NCI-H510A (cell line): ENCODE results near the gene CEBPZOS.

Source experiments
- DNase-seq: peaks from one replicate; lab custom pipeline; 2025; lab: John Stamatoyannopoulos, UW

CEBPZOS gene

DNA sequence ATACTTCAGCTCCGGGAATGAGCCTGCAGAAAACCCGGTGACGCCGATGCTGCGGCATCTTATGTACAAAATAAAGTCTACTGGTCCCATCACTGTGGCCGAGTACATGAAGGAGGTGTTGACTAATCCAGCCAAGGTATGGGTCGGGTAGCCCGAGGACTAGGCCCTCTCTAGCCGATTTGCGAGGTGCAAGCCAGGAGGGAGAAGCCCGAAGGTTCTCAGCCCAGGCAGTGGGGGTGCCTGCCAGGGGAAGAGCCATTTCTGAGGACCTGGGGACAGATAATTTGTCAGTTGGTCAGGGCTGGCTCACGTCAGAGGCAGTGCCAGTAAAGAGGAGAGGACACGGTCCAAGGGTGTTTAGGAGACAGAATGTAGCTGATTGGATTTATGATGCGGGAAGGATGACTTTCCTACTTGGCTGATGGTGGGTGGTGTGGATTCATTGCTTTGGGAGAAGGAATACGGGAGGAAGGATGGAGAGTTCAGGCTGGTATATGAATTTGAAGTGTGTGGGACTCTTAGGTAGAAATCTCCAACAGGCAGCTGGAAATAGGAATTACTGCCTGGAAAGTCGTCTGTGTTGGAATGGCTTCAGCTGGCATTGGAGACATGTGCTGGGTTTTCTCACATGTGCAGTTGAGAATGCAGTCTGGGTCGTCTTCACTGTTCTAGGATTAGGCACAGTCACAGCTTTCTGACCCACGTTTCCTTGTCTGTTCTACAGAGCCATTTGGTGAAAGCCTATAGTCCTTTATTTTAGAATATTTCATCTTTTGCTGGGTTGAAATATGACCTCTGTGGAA lies 36.0 kb downstream of the CEBPZOS start:
- DNase-seq, result no peak

DNA sequence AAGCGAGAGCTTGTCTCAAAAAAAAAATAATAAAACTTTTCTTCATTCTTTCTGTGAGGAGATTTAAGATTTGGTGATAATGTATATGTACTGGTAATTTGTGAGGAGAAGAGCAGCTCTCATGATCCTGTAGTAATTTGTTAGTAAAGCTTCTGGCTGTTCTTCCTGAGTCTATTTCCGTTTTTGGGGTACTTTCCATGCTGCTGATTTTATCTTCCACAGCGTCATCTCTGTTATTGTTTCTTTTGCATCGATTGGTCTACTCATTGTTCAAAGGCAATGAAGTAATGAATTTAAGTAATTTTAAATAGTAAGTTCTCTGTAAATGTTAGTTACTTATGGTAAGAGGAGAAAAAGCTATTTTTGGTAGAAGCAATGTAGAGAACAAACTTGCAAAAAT lies 47.1 kb downstream of the CEBPZOS start:
- DNase-seq, result no peak

DNA sequence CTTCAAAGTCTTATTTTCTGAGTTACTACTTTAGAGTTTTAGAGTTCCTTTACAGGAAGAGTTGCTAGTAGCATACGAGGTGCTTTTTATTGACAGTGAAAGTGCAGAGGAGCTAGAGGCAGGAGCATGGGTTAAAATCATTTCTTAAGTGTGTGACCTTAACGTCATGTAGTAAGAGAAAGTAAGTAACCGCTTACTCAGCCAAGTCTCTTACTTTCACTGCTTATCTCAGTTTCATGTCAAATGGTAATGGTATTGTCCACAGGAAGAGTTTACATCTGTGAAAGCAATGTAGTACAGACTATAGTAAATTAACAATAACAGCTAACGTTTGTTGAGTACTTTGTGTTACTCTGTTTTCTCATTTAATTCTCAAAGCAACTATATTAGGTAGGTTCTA lies 47.7 kb downstream of the CEBPZOS start:
- DNase-seq, result no peak

DNA sequence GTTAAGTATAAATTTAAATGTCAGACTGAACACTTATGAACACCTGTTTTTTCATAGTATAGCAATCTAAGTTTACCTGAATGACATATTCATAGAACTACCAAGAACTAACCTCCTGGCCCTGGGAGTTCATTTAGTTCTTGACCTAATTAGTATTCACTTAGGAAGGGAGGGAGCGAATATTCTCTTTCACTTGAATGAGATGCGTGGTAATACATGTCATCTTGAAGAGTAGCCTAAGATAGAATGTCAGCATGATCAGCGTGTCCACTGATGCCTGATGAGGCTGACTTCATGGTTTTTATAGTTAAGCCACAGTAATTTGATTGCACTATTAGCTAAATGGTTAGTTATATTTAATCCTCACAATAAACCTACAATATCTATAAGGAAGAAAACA lies 48.5 kb downstream of the CEBPZOS start:
- DNase-seq, result no peak

DNA sequence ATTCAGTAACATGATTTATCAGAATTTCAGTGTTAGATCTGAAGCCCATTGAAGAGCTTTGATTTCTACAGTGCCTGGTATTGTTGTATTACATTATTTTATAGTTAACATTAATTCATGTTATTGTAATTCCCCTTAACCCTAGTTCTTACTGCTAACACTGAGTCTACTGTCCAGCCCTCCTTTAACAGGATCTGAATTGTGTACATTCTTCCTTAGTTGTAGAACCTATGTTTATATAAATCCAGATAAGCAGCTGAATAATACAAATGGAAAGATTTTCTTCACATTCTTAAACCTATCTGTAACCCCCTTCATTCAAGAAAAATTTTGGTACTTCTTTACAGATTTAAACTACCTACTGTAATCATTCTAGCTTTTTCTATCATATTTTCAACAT lies 49.9 kb downstream of the CEBPZOS start:
- no peak for DNase-seq

DNA sequence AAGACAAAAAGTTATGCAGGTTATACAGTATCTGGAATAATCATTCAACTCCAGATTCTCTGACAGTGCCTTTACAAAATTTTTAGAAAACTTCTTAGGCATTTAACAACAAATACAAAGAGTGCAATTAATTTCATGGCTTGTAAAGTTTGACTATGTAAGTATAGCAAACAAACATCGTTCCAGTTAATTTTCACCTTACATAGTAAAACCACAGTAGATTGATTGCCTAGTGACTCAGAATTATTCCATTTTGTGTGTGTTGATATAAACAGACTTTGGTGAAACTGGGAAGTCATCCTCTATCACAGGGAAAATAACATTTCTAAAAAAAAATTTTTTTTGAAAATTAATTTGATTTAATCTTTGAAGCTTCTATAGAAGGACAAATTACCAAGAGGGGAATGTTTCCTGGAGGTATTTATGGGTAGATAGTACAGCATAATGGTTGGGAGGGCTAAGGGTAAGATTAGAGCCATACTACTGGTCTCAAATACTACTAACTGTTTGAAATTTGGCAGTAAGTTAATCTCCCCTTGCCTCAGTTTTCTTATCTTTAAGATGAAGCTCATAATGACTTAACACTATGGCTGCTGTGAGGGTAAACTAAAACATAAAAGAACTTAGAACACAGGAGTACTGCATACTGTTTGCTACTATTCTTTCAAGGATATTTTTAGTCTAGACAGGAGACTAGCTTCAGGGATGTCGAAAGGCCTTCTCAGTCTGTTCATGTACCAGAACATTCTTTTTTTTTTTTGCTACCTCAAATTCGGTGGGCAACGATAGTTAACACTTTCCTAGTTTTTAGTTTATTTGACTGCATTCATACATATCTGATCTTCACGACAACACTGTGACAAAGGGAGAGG lies 54.8 kb downstream of the CEBPZOS start:
- no peak for DNase-seq
